AG09309 (cell line): ENCODE results near the gene TMEM145.

Experiments
- DNase-seq: peaks from one replicate; pipeline ENCODE4 v3.0.0-alpha.2; 2010; ENCODE audit warnings: low read depth
- H3K4me3 ChIP-seq: 2 replicates; pipeline ENCODE4 v1.5.1; 2011; ENCODE audit warnings: mild to moderate bottlenecking, low read depth, low read length, moderate library complexity; ENCODE audit not compliant: control insufficient read depth
- CTCF ChIP-seq: IDR thresholded peaks from 2 replicates; pipeline ENCODE4 v1.5.1; 2011; ENCODE audit warnings: mild to moderate bottlenecking, low read depth, low read length, inconsistent platforms; ENCODE audit not compliant: insufficient read depth, control insufficient read depth; ENCODE audit errors: missing control alignments

Gene TMEM145

GRCh38 chr19:42360787-42361544, 47.9 kb downstream of the TMEM145 start:
- H3K4me3 ChIP-seq, result no peak overlapping the region
- no peak for DNase-seq
- TF ChIP-seq CTCF, result no peak

GRCh38 chr19:42361545-42361910, 48.4 kb downstream of the TMEM145 start:
- H3K4me3 ChIP-seq, result no peak overlapping the region
- DNase-seq, result no peak
- no peak for TF ChIP-seq CTCF

DNA sequence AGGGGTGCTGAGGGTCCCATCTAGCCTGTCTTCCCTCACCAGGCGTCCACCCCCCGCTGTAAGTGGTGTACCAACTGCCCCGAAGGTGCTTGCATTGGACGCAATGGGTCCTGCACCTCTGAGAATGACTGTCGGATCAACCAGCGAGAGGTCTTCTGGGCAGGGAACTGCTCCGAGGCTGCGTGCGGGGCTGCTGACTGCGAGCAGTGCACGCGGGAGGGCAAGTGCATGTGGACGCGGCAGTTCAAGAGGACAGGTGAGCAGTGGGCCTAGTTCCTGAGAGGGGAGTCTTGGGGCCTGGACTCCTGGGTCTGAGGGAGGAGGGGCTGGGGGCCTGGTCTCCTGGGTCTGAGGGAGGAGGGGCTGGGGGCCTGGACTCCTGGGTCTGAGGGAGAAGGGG, 49.2 kb downstream of the TMEM145 start:
- no peak overlapping the region for H3K4me3 ChIP-seq
- TF ChIP-seq CTCF, result no peak
- DNase-seq, result no peak

DNA sequence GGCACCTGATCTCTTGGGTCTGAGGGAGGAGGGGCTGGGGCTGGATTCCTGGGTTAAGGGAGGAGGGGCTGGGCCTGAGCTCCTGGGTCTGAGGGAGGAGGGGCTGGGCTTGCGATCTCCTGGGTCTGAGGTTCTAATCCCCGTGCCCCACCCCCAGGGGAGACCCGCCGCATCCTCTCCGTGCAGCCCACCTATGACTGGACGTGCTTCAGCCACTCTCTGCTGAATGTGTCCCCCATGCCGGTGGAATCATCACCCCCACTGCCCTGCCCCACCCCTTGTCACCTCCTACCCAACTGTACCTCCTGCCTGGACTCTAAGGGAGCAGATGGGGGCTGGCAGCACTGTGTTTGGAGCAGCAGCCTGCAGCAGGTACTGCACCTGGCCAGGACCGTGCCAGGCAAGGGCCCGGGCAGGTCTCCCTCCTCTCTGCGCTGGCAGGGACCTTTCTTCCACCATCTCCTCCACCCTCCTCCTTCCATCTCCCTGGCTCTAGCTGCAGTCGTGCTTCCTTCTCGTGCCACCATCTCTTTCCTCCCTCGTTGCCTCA, 49.9 kb downstream of the TMEM145 start:
- no peak overlapping the region for H3K4me3 ChIP-seq
- no peak for TF ChIP-seq CTCF
- no peak for DNase-seq

- H3K4me3 ChIP-seq, result no peak overlapping the region
- no peak for DNase-seq
- no peak for TF ChIP-seq CTCF
Observed at GRCh38 chr19:42363614-42364346, 50.7 kb downstream of the TMEM145 start.

DNA sequence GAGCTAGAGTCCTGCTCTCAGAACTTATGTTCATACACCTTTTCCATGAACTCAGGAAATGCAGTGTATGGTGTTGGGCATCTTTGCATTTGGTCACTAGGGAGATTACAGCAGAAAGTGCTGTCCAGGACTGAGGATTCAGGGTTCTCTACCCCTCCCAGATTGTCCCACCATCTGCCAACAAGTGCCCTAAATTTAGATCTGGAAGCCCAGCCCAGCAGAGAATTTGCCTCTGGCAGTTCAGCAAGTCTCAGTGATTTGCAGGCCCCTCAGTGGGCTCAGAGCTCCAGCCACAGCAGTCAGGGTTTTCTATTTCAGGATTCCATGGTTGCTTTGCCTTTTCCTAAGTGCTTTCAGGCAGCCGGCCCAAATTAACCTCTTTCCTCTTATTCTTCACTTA, 53.6 kb downstream of the TMEM145 start:
- TF ChIP-seq CTCF, result no peak
- no peak overlapping the region for H3K4me3 ChIP-seq
- no peak for DNase-seq
